GM12878 (cell line): ENCODE results near the gene DNAI2. TPM values are rescaled to one million over a fixed set of nuclear protein-coding genes. Genes with fewer than 3 reads are reported as not detected.
A peak's percentile ranks its signal among the peaks of the same experiment; 100 is the strongest.

Source experiments
- ATAC-seq: fragments of 200-7000 bp; cut with Tn5 transposase; 3 replicates; pipeline ENCODE4 v1.9.1; 2020; ENCODE audit warnings: mild to moderate bottlenecking, moderate library complexity
- BruUV-seq: library from RNA; stranded (reverse); fragments of 400-500 nt; replicated peaks from 2 replicates; lab custom pipeline; 2021; lab: Mats Ljungman, UMichigan
- CTCF ChIA-PET: fragments of 300-600 bp; sonication (Branson Sonifier 250); formaldehyde crosslinking; extraction: SDS; loops from one replicate; lab custom pipeline; 2021; ENCODE audit warnings: inconsistent platforms; lab: Yijun Ruan, JAX
- POLR2A ChIA-PET: fragments of 350-600 bp; formaldehyde crosslinking; extraction: SDS; loops from one replicate; lab custom pipeline; 2021; ENCODE audit warnings: inconsistent platforms; lab: Charles Lee
- RAD21 ChIA-PET: fragments of 300-600 bp; sonication (Branson Sonifier 250); formaldehyde crosslinking; loops from one replicate; lab custom pipeline; 2023; ENCODE audit warnings: antibody characterized with exemption; ENCODE audit not compliant: unreplicated experiment; lab: Charles Lee
- SMC1A ChIA-PET: fragments of 300-600 bp; sonication (Branson Sonifier 250); formaldehyde crosslinking; loops from one replicate; lab custom pipeline; 2023; ENCODE audit not compliant: unreplicated experiment, uncharacterized antibody; lab: Charles Lee
- DNase-seq: peaks from one replicate; pipeline ENCODE4 v3.0.0-alpha.2; 2011; ENCODE audit warnings: low read depth, low spot score
- FAIRE-seq: peaks from 3 replicates; lab custom pipeline; 2011; peaks lifted over from hg19 to GRCh38; lab: Jason Lieb, UNC
- H2AFZ ChIP-seq: 2 replicates; pipeline ENCODE4 v1.6.0; 2011; ENCODE audit warnings: low read depth, low read length, control low read depth; ENCODE audit not compliant: control insufficient read depth
- H3K27ac ChIP-seq: 2 replicates; pipeline ENCODE4 v1.5.1; 2011; ENCODE audit warnings: control low read depth; ENCODE audit not compliant: control insufficient read depth, insufficient read depth
- H3K27me3 ChIP-seq, 2 experiments: replicated peaks in 1 of 2; 2 replicates each; pipeline versions ENCODE4 v1.6.0 to v1.6.1; 2011; ENCODE audit warnings: low read length in 1 of 2; ENCODE audit not compliant: control insufficient read depth in 2 of 2, insufficient read depth in 2 of 2
- H3K36me3 ChIP-seq, 2 experiments: 2 replicates each; pipeline ENCODE4 v1.5.1; 2011; ENCODE audit warnings: low read length in 1 of 2; ENCODE audit not compliant: control insufficient read depth in 2 of 2, insufficient read depth in 2 of 2
- H3K4me1 ChIP-seq: 2 replicates; pipeline ENCODE4 v1.6.1; 2011; ENCODE audit warnings: mild to moderate bottlenecking, low read length, moderate library complexity, mixed read lengths; ENCODE audit not compliant: control insufficient read depth, insufficient read depth
- H3K4me2 ChIP-seq: 2 replicates; pipeline ENCODE4 v1.6.0; 2011; ENCODE audit warnings: control low read depth; ENCODE audit not compliant: control insufficient read depth, insufficient read depth
- H3K4me3 ChIP-seq: fragments of 200-600 bp; sonication (generic); 2 replicates; pipeline ENCODE4 v1.5.1; 2016
- H3K79me2 ChIP-seq: 2 replicates; pipeline ENCODE4 v1.6.0; 2011; ENCODE audit warnings: low read length; ENCODE audit not compliant: control insufficient read depth, insufficient read depth
- H3K9ac ChIP-seq: 2 replicates; pipeline ENCODE4 v1.8.0; 2011; ENCODE audit warnings: low read length, control low read depth, mixed read lengths; ENCODE audit not compliant: control insufficient read depth, insufficient read depth
- H3K9me3 ChIP-seq: replicated peaks from 3 replicates; pipeline ENCODE4 v1.5.1; 2011; ENCODE audit warnings: mild to moderate bottlenecking, low read length; ENCODE audit not compliant: control insufficient read depth, insufficient read depth
- H4K20me1 ChIP-seq: 2 replicates; pipeline ENCODE4 v1.6.0; 2011; ENCODE audit not compliant: control insufficient read depth, insufficient read depth
- BCL11A ChIP-seq: IDR thresholded peaks from 2 replicates; pipeline ENCODE4 v1.6.1; 2011; ENCODE audit warnings: low read depth, low read length
- ESRRA ChIP-seq: IDR thresholded peaks from 2 replicates; pipeline ENCODE4 v1.6.1; 2012; ENCODE audit warnings: mild to moderate bottlenecking, low read length, improper control_type of control experiment
- HDAC2 ChIP-seq: fragments of 200-600 bp; sonication (generic); IDR thresholded peaks from 2 replicates; pipeline ENCODE4 v1.6.1; 2017
- JUNB ChIP-seq: IDR thresholded peaks from 2 replicates; pipeline ENCODE4 v1.6.1; 2016; ENCODE audit warnings: antibody characterized with exemption, mild to moderate bottlenecking
- LARP7 ChIP-seq: fragments of 450-650 bp; IDR thresholded peaks from 2 replicates; pipeline ENCODE4 v1.6.1; 2017; ENCODE audit warnings: mild to moderate bottlenecking
- NFYB ChIP-seq: IDR thresholded peaks from 2 replicates; pipeline ENCODE4 v1.6.1; 2011; ENCODE audit warnings: low read depth, mild to moderate bottlenecking, low read length, improper control_type of control experiment, moderate library complexity; ENCODE audit not compliant: insufficient read depth
- PAX5 ChIP-seq: IDR thresholded peaks from 2 replicates; pipeline ENCODE4 v1.6.1; 2011; ENCODE audit warnings: low read depth, low read length, borderline replicate concordance
- POLR2A ChIP-seq: IDR thresholded peaks from 2 replicates; pipeline ENCODE4 v1.6.1; 2011; ENCODE audit warnings: low read depth, mild to moderate bottlenecking, low read length
- RBBP5 ChIP-seq: fragments of 200-600 bp; sonication (generic); conservative IDR thresholded peaks from 2 replicates; pipeline ENCODE4 v1.6.1; 2016
- RCOR1 ChIP-seq: conservative IDR thresholded peaks from 2 replicates; pipeline ENCODE4 v1.6.1; 2012; ENCODE audit warnings: low read depth, low read length, improper control_type of control experiment
- SUPT20H ChIP-seq: IDR thresholded peaks from 2 replicates; pipeline ENCODE4 v1.6.1; 2011; ENCODE audit warnings: low read depth, mild to moderate bottlenecking, low read length, moderate library complexity, borderline replicate concordance; ENCODE audit not compliant: control insufficient read depth
- WGBS: methylation state at CpG from one replicate; pipeline ENCODE4 v1.1.6; 2016; ENCODE audit warnings: low lambda C conversion rate; ENCODE audit not compliant: insufficient replicate concordance, insufficient coverage; ENCODE audit errors: missing lambda C conversion rate; 5-methylcytosine and 5-hydroxymethylcytosine counted together
- in situ Hi-C: fragments of 300-500 bp; cut with MboI; formaldehyde crosslinking; loops from 9 replicates; pipeline ENCODE4 v1.14.3; 2018; ENCODE audit warnings: mixed read lengths
- intact Hi-C: fragments of 100-400 bp; cut with micrococcal nuclease; formaldehyde crosslinking; loops from one replicate; pipeline ENCODE4 v1.14.2; 2022; ENCODE audit not compliant: unreplicated experiment
- polyA plus RNA-seq, 11 experiments: library from polyadenylated mRNA; depleted of rRNA in 4 of 11; unstranded in 6 of 11; stranded (reverse) in 5 of 11; fragments of >200 nt; fragmentation: Nextera tagmentation in 4 of 11; fragmentation: Illumina TruSeq in 1 of 11; extraction: Ambion mirVana in 4 of 11; extraction: Trizol in 1 of 11; gene quantifications; 1 replicate in 1 of 11; 2 replicates in 10 of 11; pipeline versions ENCODE4 v1.2.1 to v1.2.3, GENCODE V29; 2011 to 2016; ENCODE audit warnings: inconsistent platforms in 2 of 11, missing spikeins in 2 of 11, low read depth in 1 of 11
- total RNA-seq, 4 experiments: library from RNA; depleted of rRNA in 3 of 4; stranded (reverse); fragments of >200 nt in 3 of 4; fragmentation: Illumina TruSeq in 1 of 4; extraction: Trizol in 1 of 4; gene quantifications; 2 replicates each; pipeline versions ENCODE4 v1.2.1 to v1.2.3, GENCODE V29; 2013 to 2021
- TF ChIP-seq, protein P1 (sequence below): fragments of 450-650 bp; IDR thresholded peaks from 2 replicates; pipeline ENCODE4 v1.6.1; 2018; ENCODE audit warnings: mild to moderate bottlenecking, low read depth, moderate library complexity; ENCODE audit not compliant: partially characterized antibody
- TF ChIP-seq, protein P2 (sequence below): IDR thresholded peaks from 2 replicates; pipeline ENCODE4 v1.6.1; 2012; ENCODE audit warnings: low read length, inconsistent platforms
- TF ChIP-seq, protein P3 (sequence below): IDR thresholded peaks from 2 replicates; pipeline ENCODE4 v1.6.1; 2012; ENCODE audit warnings: low read depth, low read length, improper control_type of control experiment

DNAI2 gene
- total and polyA plus RNA-seq, 10 of the 15 experiments (the other 5 are each of a cell fraction or from before 2014, with no cell fraction given): 0.04 to 1.8 (median 0.13) TPM

DNA sequence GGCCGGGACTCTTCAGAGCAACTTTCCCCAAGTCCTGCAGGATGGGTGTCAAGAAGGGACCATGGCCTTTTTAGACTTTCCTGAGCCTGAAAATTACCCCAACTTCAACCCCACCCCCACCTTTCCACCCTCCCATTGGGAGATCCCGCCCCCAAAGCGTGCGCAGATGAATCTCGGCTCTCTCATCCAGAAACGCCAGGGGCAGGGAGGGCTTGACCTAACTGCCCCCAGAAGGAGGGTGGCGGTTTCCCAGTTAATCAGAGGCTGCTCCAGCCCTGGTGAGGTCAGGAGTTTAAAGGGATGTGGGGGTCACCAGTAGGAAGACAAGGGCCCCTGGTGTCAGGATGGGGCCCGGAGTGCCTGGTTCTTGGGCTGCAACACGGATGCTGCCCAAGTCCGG, 52.5 kb downstream of the DNAI2 start:
- ChIA-PET SMC1A (no interaction called here), RAD21 (no interaction called here), POLR2A (no interaction called here), CTCF (no interaction called here)
- no peak for DNase-seq
- FAIRE-seq: no peak
- Histone ChIP-seq H3K4me2 (peak overlapping the region; percentile 65; the same call in 1 of the 2 replicates), H3K36me3 (no peaks in the 10 kb centered on the region), H3K27me3 (peaks cover 4 to 8% of the 10 kb centered on the region in 2 experiments; a peak in 3 of 4 replicates), H3K9ac (no peak overlapping the region), H3K4me1 (no peaks in the 10 kb centered on the region), H3K27ac (no peak overlapping the region), H3K79me2 (no peaks in the 10 kb centered on the region), H4K20me1 (no peaks in the 10 kb centered on the region), H3K9me3 (no peaks in the 10 kb centered on the region), H2AFZ (no peak overlapping the region), H3K4me3 (no peak overlapping the region)
- WGBS: 39% methylated on average over 10 of the region's 10 CpGs
- in situ Hi-C loops (no loop called here), intact Hi-C loops (no loop called here)
- TF ChIP-seq BCL11A: no peak
- no peak for TF ChIP-seq RBBP5
- no peak for TF ChIP-seq SUPT20H
- TF ChIP-seq POLR2A: no peak
- no peak for TF ChIP-seq LARP7
- TF ChIP-seq RCOR1: no peak
- TF ChIP-seq, protein P1, sequence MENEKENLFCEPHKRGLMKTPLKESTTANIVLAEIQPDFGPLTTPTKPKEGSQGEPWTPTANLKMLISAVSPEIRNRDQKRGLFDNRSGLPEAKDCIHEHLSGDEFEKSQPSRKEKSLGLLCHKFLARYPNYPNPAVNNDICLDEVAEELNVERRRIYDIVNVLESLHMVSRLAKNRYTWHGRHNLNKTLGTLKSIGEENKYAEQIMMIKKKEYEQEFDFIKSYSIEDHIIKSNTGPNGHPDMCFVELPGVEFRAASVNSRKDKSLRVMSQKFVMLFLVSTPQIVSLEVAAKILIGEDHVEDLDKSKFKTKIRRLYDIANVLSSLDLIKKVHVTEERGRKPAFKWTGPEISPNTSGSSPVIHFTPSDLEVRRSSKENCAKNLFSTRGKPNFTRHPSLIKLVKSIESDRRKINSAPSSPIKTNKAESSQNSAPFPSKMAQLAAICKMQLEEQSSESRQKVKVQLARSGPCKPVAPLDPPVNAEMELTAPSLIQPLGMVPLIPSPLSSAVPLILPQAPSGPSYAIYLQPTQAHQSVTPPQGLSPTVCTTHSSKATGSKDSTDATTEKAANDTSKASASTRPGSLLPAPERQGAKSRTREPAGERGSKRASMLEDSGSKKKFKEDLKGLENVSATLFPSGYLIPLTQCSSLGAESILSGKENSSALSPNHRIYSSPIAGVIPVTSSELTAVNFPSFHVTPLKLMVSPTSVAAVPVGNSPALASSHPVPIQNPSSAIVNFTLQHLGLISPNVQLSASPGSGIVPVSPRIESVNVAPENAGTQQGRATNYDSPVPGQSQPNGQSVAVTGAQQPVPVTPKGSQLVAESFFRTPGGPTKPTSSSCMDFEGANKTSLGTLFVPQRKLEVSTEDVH: no peak
- TF ChIP-seq NFYB: no peak
- TF ChIP-seq, protein P2, sequence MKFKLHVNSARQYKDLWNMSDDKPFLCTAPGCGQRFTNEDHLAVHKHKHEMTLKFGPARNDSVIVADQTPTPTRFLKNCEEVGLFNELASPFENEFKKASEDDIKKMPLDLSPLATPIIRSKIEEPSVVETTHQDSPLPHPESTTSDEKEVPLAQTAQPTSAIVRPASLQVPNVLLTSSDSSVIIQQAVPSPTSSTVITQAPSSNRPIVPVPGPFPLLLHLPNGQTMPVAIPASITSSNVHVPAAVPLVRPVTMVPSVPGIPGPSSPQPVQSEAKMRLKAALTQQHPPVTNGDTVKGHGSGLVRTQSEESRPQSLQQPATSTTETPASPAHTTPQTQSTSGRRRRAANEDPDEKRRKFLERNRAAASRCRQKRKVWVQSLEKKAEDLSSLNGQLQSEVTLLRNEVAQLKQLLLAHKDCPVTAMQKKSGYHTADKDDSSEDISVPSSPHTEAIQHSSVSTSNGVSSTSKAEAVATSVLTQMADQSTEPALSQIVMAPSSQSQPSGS: no peak
- TF ChIP-seq JUNB: no peak
- TF ChIP-seq, protein P3, sequence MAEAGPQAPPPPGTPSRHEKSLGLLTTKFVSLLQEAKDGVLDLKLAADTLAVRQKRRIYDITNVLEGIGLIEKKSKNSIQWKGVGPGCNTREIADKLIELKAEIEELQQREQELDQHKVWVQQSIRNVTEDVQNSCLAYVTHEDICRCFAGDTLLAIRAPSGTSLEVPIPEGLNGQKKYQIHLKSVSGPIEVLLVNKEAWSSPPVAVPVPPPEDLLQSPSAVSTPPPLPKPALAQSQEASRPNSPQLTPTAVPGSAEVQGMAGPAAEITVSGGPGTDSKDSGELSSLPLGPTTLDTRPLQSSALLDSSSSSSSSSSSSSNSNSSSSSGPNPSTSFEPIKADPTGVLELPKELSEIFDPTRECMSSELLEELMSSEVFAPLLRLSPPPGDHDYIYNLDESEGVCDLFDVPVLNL: no peak
- TF ChIP-seq PAX5: no peak
- TF ChIP-seq HDAC2: no peak
- TF ChIP-seq ESRRA: no peak
- ATAC-seq: no peak
- BruUV-seq: no TSS peak
